H9 (cell line): ENCODE data around the gene CAB39L. TPM values are rescaled to one million over a fixed set of nuclear protein-coding genes. Genes with fewer than 3 reads are reported as not detected.

Experiments used
- DNase-seq: peaks from one replicate; pipeline ENCODE4 v3.0.0-alpha.2; 2017
- H2AFZ ChIP-seq: one replicate; pipeline ENCODE4 v1.6.1; 2013; ENCODE audit warnings: mild to moderate bottlenecking, low read length, control low read depth, moderate library complexity
- H2AK5ac ChIP-seq: 2 replicates; pipeline ENCODE4 v1.6.1; 2013; ENCODE audit warnings: low read length, control low read depth, mixed read lengths; ENCODE audit not compliant: insufficient read length
- H2BK120ac ChIP-seq: one replicate; pipeline ENCODE4 v1.6.1; 2013; ENCODE audit warnings: low read depth, mild to moderate bottlenecking, low read length, control low read depth, inconsistent platforms; ENCODE audit not compliant: poor library complexity, severe bottlenecking
- H2BK12ac ChIP-seq: 2 replicates; pipeline ENCODE4 v1.6.1; 2013; ENCODE audit warnings: low read length, control low read depth, mixed read lengths, low read depth; ENCODE audit not compliant: insufficient read length
- H2BK15ac ChIP-seq: 2 replicates; pipeline ENCODE4 v1.6.1; 2013; ENCODE audit warnings: low read depth, low read length, control low read depth
- H2BK20ac ChIP-seq: one replicate; pipeline ENCODE4 v1.6.1; 2013; ENCODE audit warnings: low read depth, mild to moderate bottlenecking, low read length, control low read depth, inconsistent platforms; ENCODE audit not compliant: poor library complexity, severe bottlenecking
- H2BK5ac ChIP-seq: 2 replicates; pipeline ENCODE4 v1.6.1; 2013; ENCODE audit warnings: low read length, control low read depth, mixed read lengths; ENCODE audit not compliant: insufficient read length
- H3K14ac ChIP-seq: 2 replicates; pipeline ENCODE4 v1.6.1; 2013; ENCODE audit warnings: low read length, control low read depth; ENCODE audit not compliant: insufficient read depth
- H3K18ac ChIP-seq: 2 replicates; pipeline ENCODE4 v1.6.1; 2013; ENCODE audit warnings: low read depth, mild to moderate bottlenecking, mixed read lengths, low read length, control low read depth; ENCODE audit not compliant: insufficient read length
- H3K23ac ChIP-seq: 2 replicates; pipeline ENCODE4 v1.6.1; 2013; ENCODE audit warnings: low read length, control low read depth, mixed read lengths, low read depth; ENCODE audit not compliant: insufficient read length
- H3K23me2 ChIP-seq: 2 replicates; pipeline ENCODE4 v1.6.1; 2013; ENCODE audit warnings: low read depth, mild to moderate bottlenecking, mixed read lengths, low read length, control low read depth; ENCODE audit not compliant: insufficient read length, poor library complexity, severe bottlenecking
- H3K27ac ChIP-seq: 2 replicates; pipeline ENCODE4 v1.5.1; 2013; ENCODE audit warnings: low read length, control low read depth, mixed read lengths, low read depth; ENCODE audit not compliant: insufficient read length
- H3K27me3 ChIP-seq: 2 replicates; pipeline ENCODE4 v1.6.1; 2013; ENCODE audit warnings: low read length, control low read depth, inconsistent platforms; ENCODE audit not compliant: insufficient read depth
- H3K4ac ChIP-seq: 2 replicates; pipeline ENCODE4 v1.6.1; 2013; ENCODE audit warnings: low read depth, mild to moderate bottlenecking, control low read depth, inconsistent platforms, low read length, moderate library complexity
- H3K4me1 ChIP-seq: 2 replicates; pipeline ENCODE4 v1.6.1; 2013; ENCODE audit warnings: low read length, control low read depth, inconsistent platforms; ENCODE audit not compliant: insufficient read depth
- H3K4me2 ChIP-seq: 2 replicates; pipeline ENCODE4 v1.6.1; 2013; ENCODE audit warnings: low read length, control low read depth, mixed read lengths; ENCODE audit not compliant: insufficient read length, insufficient read depth
- H3K56ac ChIP-seq: 2 replicates; pipeline ENCODE4 v1.6.1; 2013; ENCODE audit warnings: low read depth, mild to moderate bottlenecking, mixed read lengths, low read length, control low read depth; ENCODE audit not compliant: insufficient read length
- H3K79me1 ChIP-seq: 2 replicates; pipeline ENCODE4 v1.6.1; 2013; ENCODE audit warnings: low read depth, mild to moderate bottlenecking, moderate library complexity, low read length, control low read depth, inconsistent platforms; ENCODE audit not compliant: insufficient read depth, poor library complexity, severe bottlenecking
- H3K79me2 ChIP-seq: 2 replicates; pipeline ENCODE4 v1.6.1; 2013; ENCODE audit warnings: low read length, control low read depth, inconsistent platforms; ENCODE audit not compliant: insufficient read depth
- H3K9ac ChIP-seq: 2 replicates; pipeline ENCODE4 v1.6.1; 2013; ENCODE audit warnings: low read length, control low read depth, mixed read lengths; ENCODE audit not compliant: insufficient read length; ENCODE audit errors: extremely low read depth
- H3K9me3 ChIP-seq: one replicate; pipeline ENCODE4 v1.6.1; 2013; ENCODE audit warnings: low read depth, low read length, inconsistent platforms; ENCODE audit not compliant: control insufficient read depth
- H3T11ph ChIP-seq: one replicate; pipeline ENCODE4 v1.6.1; 2013; ENCODE audit warnings: mild to moderate bottlenecking, low read length, control low read depth, inconsistent platforms
- H4K20me1 ChIP-seq: one replicate; pipeline ENCODE4 v1.6.1; 2013; ENCODE audit not compliant: control insufficient read depth, insufficient read length, insufficient read depth
- H4K5ac ChIP-seq: 2 replicates; pipeline ENCODE4 v1.6.1; 2013; ENCODE audit warnings: low read depth, mild to moderate bottlenecking, mixed read lengths, low read length, control low read depth; ENCODE audit not compliant: insufficient read length
- H4K8ac ChIP-seq: replicated peaks from 2 replicates; pipeline ENCODE4 v1.6.1; 2013; ENCODE audit warnings: low read length, control low read depth, mixed read lengths, low read depth; ENCODE audit not compliant: insufficient read length
- H4K91ac ChIP-seq: 2 replicates; pipeline ENCODE4 v1.6.1; 2013; ENCODE audit warnings: low read depth, mild to moderate bottlenecking, moderate library complexity, mixed read lengths, low read length, control low read depth; ENCODE audit not compliant: insufficient read length
- H3K27ac Mint-ChIP-seq, 3 experiments: 2 replicates in 2 of 3; 3 replicates in 1 of 3; pipeline ENCODE4 v1.8.0; 2020 to 2021; ENCODE audit warnings: mixed read lengths in 3 of 3, mild to moderate bottlenecking in 1 of 3, moderate library complexity in 1 of 3
- H3K27me3 Mint-ChIP-seq: 2 replicates; pipeline ENCODE4 v1.8.0; 2021; ENCODE audit warnings: low read depth, mild to moderate bottlenecking, moderate library complexity, mixed read lengths
- H3K36me3 Mint-ChIP-seq, 3 experiments: 2 replicates in 2 of 3; 3 replicates in 1 of 3; pipeline ENCODE4 v1.8.0; 2020 to 2021; ENCODE audit warnings: low read depth in 3 of 3, mixed read lengths in 3 of 3; ENCODE audit not compliant: insufficient read depth in 1 of 3
- H3K4me1 Mint-ChIP-seq, 2 experiments: 2 replicates each; pipeline ENCODE4 v1.8.0; 2020; ENCODE audit warnings: mixed read lengths in 2 of 2
- H3K4me3 Mint-ChIP-seq, 2 experiments: 2 replicates in 1 of 2; 3 replicates in 1 of 2; pipeline ENCODE4 v1.8.0; 2020 to 2021; ENCODE audit warnings: mild to moderate bottlenecking in 2 of 2, mixed read lengths in 2 of 2, moderate library complexity in 1 of 2
- H3K9me3 Mint-ChIP-seq, 2 experiments: 2 replicates in 1 of 2; 3 replicates in 1 of 2; pipeline ENCODE4 v1.8.0; 2020; ENCODE audit warnings: mild to moderate bottlenecking in 2 of 2, mixed read lengths in 2 of 2, moderate library complexity in 1 of 2
- CTCF ChIP-seq: fragments of 200-600 bp; sonication (generic); conservative IDR thresholded peaks from 3 replicates; pipeline ENCODE4 v1.8.0; 2021; ENCODE audit warnings: antibody characterized with exemption, mild to moderate bottlenecking
- WGBS: extraction: QIAGEN DNeasy Blood & Tissue Kit; methylation state at CpG from one replicate; pipeline ENCODE4 v1.1.7; 2013; ENCODE audit warnings: missing lambda C conversion rate, low lambda C conversion rate, mixed read lengths; ENCODE audit not compliant: insufficient read length; ENCODE audit errors: extremely low coverage; 5-methylcytosine and 5-hydroxymethylcytosine counted together
- total RNA-seq: library from RNA; stranded (reverse); gene quantifications from 2 replicates; pipeline ENCODE4 v1.2.1, GENCODE V29; 2021

Gene CAB39L
- total RNA-seq, 1 experiment from 2014 or later = 6.0 TPM

- H2AK5ac ChIP-seq = no peak overlapping the region
- DNase-seq = no peak
- H3K9me3 Mint-ChIP-seq = no peaks in the 10 kb centered on the region
These were observed 47.9 kb downstream of the CAB39L start for GRCh38 chr13:49395878-49396380.

More at GRCh38 chr13:49395878-49396380, 47.9 kb downstream of the CAB39L start:
- TF ChIP-seq CTCF = no peak
- no peak overlapping the region for H4K91ac ChIP-seq
- no peaks in the 10 kb centered on the region for H3K27me3 ChIP-seq
- Mint-ChIP-seq H3K27me3 (no peaks in the 10 kb centered on the region; the same call in 1 of the 2 replicates), H3K4me3 (no peak overlapping the region), H3K4me1 (peaks cover under 1% of the 10 kb centered on the region in 2 experiments; a peak in 1 of 4 replicates), H3K36me3 (no peaks in the 10 kb centered on the region), H3K27ac (no peak overlapping the region)
- H3K27ac ChIP-seq = no peak overlapping the region
- H3K79me1 ChIP-seq = no peaks in the 10 kb centered on the region
- no peak overlapping the region for H3K4ac ChIP-seq
- no peak overlapping the region for H4K5ac ChIP-seq
- H2BK120ac ChIP-seq = no peak overlapping the region
- H3K79me2 ChIP-seq = no peaks in the 10 kb centered on the region
- no peaks in the 10 kb centered on the region for H3K9me3 ChIP-seq
- H3K18ac ChIP-seq = no peak overlapping the region
- no peak overlapping the region for H2BK15ac ChIP-seq
- no peak overlapping the region for H3K56ac ChIP-seq
- H2BK5ac ChIP-seq = no peak overlapping the region
- H3K23ac ChIP-seq = no peak overlapping the region
- no peak overlapping the region for H2BK20ac ChIP-seq
- no peak overlapping the region for H3K14ac ChIP-seq
- no peaks in the 10 kb centered on the region for H4K20me1 ChIP-seq
- H3K4me1 ChIP-seq = no peaks in the 10 kb centered on the region
- WGBS = no CpG with 5 or more reads among the region's 1 CpG
- no peak overlapping the region for H2BK12ac ChIP-seq
- no peaks in the 10 kb centered on the region for H3K23me2 ChIP-seq
- H2AFZ ChIP-seq = no peak overlapping the region
- no peak overlapping the region for H3K9ac ChIP-seq
- no peak overlapping the region for H3K4me2 ChIP-seq
- H3T11ph ChIP-seq = no peak overlapping the region
- H4K8ac ChIP-seq = no peak overlapping the region
